Tibial nerve (tissue), 4 donors: ENCODE data around the gene EME2. TPM values are rescaled to one million over a fixed set of nuclear protein-coding genes. Genes with fewer than 3 reads are reported as not detected.
A peak's percentile ranks its signal among the peaks of the same experiment; 100 is the strongest.

Experiments
- DNase-seq, 2 donors: peaks; one replicate each; pipeline ENCODE4 v3.0.0-alpha.2; 2019; ENCODE audit warnings: low spot score in 2 of 2
- H3K27ac ChIP-seq, 4 donors: fragments of 200-600 bp; sonication (generic) in 3 of 4; one replicate each; pipeline ENCODE4 v1.5.1; 2017 to 2019; ENCODE audit warnings: mild to moderate bottlenecking in 1 of 4
- H3K27me3 ChIP-seq, 2 donors: fragments of 200-600 bp; sonication (generic) in 1 of 2; one replicate each; pipeline versions ENCODE4 v1.5.1 to v1.6.0; 2017 to 2019
- H3K36me3 ChIP-seq, 3 donors: fragments of 200-600 bp; sonication (generic); one replicate each; pipeline ENCODE4 v1.5.1; 2018 to 2019
- H3K4me1 ChIP-seq, 4 donors: fragments of 200-600 bp; sonication (generic) in 3 of 4; one replicate each; pipeline ENCODE4 v1.5.1; 2017 to 2019
- H3K4me3 ChIP-seq, 4 donors: fragments of 200-600 bp; sonication (generic) in 3 of 4; one replicate each; pipeline ENCODE4 v1.5.1; 2017 to 2019; ENCODE audit warnings: mild to moderate bottlenecking in 1 of 4, moderate library complexity in 1 of 4
- H3K9me3 ChIP-seq, 4 donors: fragments of 200-600 bp; sonication (generic) in 3 of 4; one replicate each; pipeline ENCODE4 v1.5.1; 2017 to 2019
- EP300 ChIP-seq, 2 donors: sonication (generic); formaldehyde crosslinking; IDR thresholded peaks; one replicate each; pipeline ENCODE4 v1.6.1; 2017; ENCODE audit warnings: antibody characterized with exemption in 2 of 2, mild to moderate bottlenecking in 1 of 2
- POLR2A ChIP-seq, 2 donors: fragments of 450-650 bp; IDR thresholded peaks; one replicate each; pipeline ENCODE4 v1.6.1; 2017; ENCODE audit warnings: antibody characterized with exemption in 2 of 2, mild to moderate bottlenecking in 2 of 2, moderate library complexity in 2 of 2
- WGBS, 2 donors: methylation state at CpG; one replicate each; pipeline ENCODE4 v1.1.5; 2018; 5-methylcytosine and 5-hydroxymethylcytosine counted together
- small RNA-seq: library from RNA; depleted of rRNA; stranded (forward); fragments of <200 nt; gene quantifications from one replicate; pipeline ENCODE3, GENCODE V24; 2016
- total RNA-seq, 4 donors: library from RNA; depleted of rRNA; stranded (reverse); fragments of >200 nt; gene quantifications; one replicate each; pipeline ENCODE4 v1.1.0, GENCODE V29; 2016
- TF ChIP-seq, protein P1 (sequence below), 5 experiments: fragments of 200-600 bp in 3 of 5; fragments of 450-650 bp in 2 of 5; sonication (generic) in 3 of 5; IDR thresholded peaks; one replicate each; pipeline ENCODE4 v1.5.1; 2016 to 2019; ENCODE audit warnings: antibody characterized with exemption in 5 of 5, mild to moderate bottlenecking in 3 of 5, moderate library complexity in 2 of 5

EME2 gene
- total RNA-seq, 4 donors from 2014 or later: 13.2 to 41.4 (median 17.7) TPM

DNA sequence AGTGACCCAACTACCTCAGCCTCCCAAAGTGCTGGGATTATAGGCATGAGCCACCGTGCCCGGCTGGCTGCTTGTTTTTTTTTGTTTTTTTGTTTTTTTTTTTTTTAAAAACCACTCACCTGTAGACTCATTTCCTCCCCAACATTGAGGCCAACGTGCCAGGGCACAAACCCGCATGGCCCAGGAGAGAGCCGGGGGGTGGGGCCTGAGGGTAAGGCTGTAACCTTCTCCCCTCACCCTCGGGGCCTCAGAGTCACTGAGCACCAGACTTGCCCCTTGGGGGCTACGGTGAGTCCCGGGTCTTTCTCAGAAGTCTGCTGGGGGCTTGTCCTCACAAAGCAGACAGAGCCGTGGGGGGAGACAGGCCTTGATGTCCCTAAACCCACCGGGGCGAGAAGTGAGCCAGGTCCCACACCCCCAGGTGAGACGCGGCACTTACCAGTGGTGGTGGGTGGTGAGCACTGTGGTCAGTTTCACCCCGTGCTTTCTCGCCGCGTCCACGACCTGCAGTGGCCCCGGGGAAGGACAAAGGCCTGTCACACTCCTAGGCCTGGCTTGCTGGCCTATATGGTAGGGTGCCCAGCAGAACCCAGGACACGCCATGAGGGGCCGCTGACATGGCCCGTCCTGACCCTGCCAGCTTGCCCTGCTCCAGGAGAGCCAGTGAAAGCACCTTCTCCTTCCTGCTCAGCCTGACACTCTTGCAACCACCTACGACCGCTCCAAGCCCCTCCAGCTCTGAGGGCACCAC lies 49.4 kb downstream of the EME2 start:
- no peaks in the 10 kb centered on the region for H3K27me3 ChIP-seq
- H3K9me3 ChIP-seq: no peaks in the 10 kb centered on the region
- peaks cover 0 to 59% (median 15%) of the 10 kb centered on the region in 3 donors for H3K36me3 ChIP-seq
- TF ChIP-seq EP300 (IDR thresholded peaks at IDR 0.05): no peak
- no peak for TF ChIP-seq POLR2A (IDR thresholded peaks at IDR 0.05)
- TF ChIP-seq, protein P1, sequence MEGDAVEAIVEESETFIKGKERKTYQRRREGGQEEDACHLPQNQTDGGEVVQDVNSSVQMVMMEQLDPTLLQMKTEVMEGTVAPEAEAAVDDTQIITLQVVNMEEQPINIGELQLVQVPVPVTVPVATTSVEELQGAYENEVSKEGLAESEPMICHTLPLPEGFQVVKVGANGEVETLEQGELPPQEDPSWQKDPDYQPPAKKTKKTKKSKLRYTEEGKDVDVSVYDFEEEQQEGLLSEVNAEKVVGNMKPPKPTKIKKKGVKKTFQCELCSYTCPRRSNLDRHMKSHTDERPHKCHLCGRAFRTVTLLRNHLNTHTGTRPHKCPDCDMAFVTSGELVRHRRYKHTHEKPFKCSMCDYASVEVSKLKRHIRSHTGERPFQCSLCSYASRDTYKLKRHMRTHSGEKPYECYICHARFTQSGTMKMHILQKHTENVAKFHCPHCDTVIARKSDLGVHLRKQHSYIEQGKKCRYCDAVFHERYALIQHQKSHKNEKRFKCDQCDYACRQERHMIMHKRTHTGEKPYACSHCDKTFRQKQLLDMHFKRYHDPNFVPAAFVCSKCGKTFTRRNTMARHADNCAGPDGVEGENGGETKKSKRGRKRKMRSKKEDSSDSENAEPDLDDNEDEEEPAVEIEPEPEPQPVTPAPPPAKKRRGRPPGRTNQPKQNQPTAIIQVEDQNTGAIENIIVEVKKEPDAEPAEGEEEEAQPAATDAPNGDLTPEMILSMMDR (IDR thresholded peaks at IDR 0.05): no peak
- no peak overlapping the region for H3K27ac ChIP-seq
- no peak for DNase-seq
- 93 to 94% methylated on average over 21 to 22 of the region's 24 CpGs for WGBS, 2 donors
- H3K4me3 ChIP-seq: no peak overlapping the region
- H3K4me1 ChIP-seq: peaks cover 0 to 31% (median 10%) of the 10 kb centered on the region in 4 donors

DNA sequence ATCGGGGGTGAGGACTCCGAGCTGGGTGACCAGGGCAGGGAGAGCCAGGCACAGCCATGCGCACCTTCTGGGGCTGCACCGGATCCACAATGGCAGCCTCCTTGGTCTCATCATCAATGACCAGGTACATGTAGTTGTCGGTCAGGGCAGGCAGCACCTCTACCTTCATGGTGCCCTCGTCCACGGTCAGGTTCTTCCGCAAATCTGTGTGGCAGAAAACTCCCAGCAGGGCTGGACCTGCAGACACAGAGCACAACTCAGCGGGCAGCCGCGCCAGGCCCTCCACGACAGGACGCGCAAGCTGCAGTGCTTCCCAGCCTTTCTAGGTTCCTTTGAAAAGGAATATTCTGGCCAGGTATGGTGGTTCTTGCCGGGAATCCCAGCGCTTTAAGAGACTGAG lies 50.2 kb downstream of the EME2 start:
- WGBS, 2 donors: 91% methylated on average over 15 to 16 of the region's 16 CpGs
- Histone ChIP-seq H3K36me3 (peaks cover 0 to 52% (median 15%) of the 10 kb centered on the region in 3 donors), H3K9me3 (no peaks in the 10 kb centered on the region), H3K27ac (no peak overlapping the region), H3K4me1 (peaks cover 0 to 35% (median 14%) of the 10 kb centered on the region in 4 donors), H3K4me3 (no peak overlapping the region), H3K27me3 (no peaks in the 10 kb centered on the region)
- TF ChIP-seq POLR2A (IDR thresholded peaks at IDR 0.05) (no peak), EP300 (IDR thresholded peaks at IDR 0.05) (no peak)
- TF ChIP-seq, protein P1 (IDR thresholded peaks at IDR 0.05): no peak
- DNase-seq: no peak

DNA sequence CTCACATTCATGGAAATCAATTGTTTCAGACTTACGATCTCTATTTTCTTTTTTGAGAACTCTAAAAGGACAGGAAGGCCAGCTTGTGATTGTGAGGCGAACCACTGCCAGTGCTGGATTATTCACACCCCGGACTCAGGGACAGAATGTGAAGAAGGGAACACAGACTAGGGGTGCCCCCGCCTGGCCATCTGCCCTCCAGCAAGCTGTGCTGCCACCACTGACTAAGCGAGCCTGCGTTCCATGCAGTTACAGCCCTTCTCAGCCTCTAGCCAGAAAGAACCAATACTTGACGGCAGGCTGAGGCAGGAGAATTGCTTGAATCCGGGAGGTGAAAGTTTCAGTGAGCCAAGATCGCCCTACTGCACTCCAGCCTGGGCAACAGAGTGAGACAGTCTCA lies 51.2 kb downstream of the EME2 start:
- Histone ChIP-seq H3K4me1 (peaks cover 0 to 45% (median 20%) of the 10 kb centered on the region in 4 donors), H3K4me3 (no peak overlapping the region), H3K36me3 (peaks cover 0 to 43% (median 15%) of the 10 kb centered on the region in 3 donors), H3K27me3 (no peaks in the 10 kb centered on the region), H3K27ac (no peak overlapping the region), H3K9me3 (no peaks in the 10 kb centered on the region)
- no peak for DNase-seq
- no peak for TF ChIP-seq EP300 (IDR thresholded peaks at IDR 0.05)
- WGBS, 2 donors: 37 to 58% methylated on average over 9 of the region's 9 CpGs

DNA sequence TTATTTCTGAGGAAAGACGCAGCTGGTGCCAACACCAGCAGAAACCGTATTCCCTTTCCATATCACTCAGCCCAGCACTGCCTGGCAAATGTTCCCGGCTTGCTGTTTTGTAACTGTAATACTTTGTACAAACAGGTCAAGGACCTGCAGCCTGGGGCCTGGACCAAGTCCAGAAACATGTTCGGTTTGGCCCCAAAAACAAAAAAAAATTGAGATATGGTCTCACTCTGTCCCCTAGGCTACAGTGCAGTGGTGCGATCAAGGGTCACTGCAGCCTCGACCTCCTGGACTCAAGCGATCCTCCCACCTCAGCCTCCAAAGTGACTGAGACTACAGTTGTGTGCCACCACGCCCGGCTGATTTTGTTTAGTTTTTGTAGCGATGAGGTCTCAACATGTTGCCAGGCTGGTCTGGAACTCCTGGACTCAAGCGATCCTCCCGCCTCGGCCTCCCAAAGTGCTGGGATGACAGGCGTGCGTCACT lies 52.8 kb downstream of the EME2 start:
- H3K27me3 ChIP-seq: no peaks in the 10 kb centered on the region
- H3K4me1 ChIP-seq: peaks cover 0 to 61% (median 23%) of the 10 kb centered on the region in 4 donors
- H3K4me3 ChIP-seq: peak overlapping the region; percentile 42 to 69 (median 57)
- TF ChIP-seq POLR2A (IDR thresholded peaks at IDR 0.05) (no peak), EP300 (IDR thresholded peaks at IDR 0.05) (no peak)
- TF ChIP-seq, protein P1 (IDR thresholded peaks at IDR 0.05): no peak
- DNase-seq: no peak
- H3K27ac ChIP-seq: peak overlapping the region in 3 of 4 donors; percentile 36 to 86 (median 78)
- H3K36me3 ChIP-seq: peaks cover 0 to 40% (median 11%) of the 10 kb centered on the region in 3 donors
- H3K9me3 ChIP-seq: no peaks in the 10 kb centered on the region
- WGBS, 2 donors: 70 to 73% methylated on average over 15 of the region's 15 CpGs

Small RNA genes lying within 50 kb of the gene (small RNA-seq; reads per million reads assigned to genes)
- gene MIR3177: 0.28 reads per million

Other genes with a start within 250 kb of the EME2 start
- gene TMEM204, start 239.1 kb upstream of the EME2 start, total RNA-seq: 10 to 100 TPM; 46.3 to 53.7 (median 48.9) TPM
- 10 to 100 TPM; 26.8 to 49.5 (median 41.6) TPM for gene IFT140, start 160.7 kb upstream of the EME2 start, total RNA-seq
- 10 to 100 TPM; 11.6 to 30.6 (median 17.8) TPM for gene CRAMP1, start 160.4 kb upstream of the EME2 start, total RNA-seq
- gene JPT2, start 94.5 kb upstream of the EME2 start, total RNA-seq: 10 to 100 TPM; 15.0 to 28.9 (median 16.1) TPM
- 100 to 1,000 TPM in 2 of 4 donors, 10 to 100 TPM in 2; 92.6 to 188 (median 99.5) TPM for gene MAPK8IP3, start 66.6 kb upstream of the EME2 start, total RNA-seq
- 100 to 1,000 TPM; 113 to 198 (median 128) TPM for gene NME3, start 1.3 kb upstream of the EME2 start, total RNA-seq
- gene MRPS34, start 324 bp downstream of the EME2 start, total RNA-seq: 100 to 1,000 TPM in 1 of 4 donors, 10 to 100 TPM in 3; 58.1 to 121 (median 81.0) TPM
- gene SPSB3, start 9.8 kb downstream of the EME2 start, total RNA-seq: 100 to 1,000 TPM in 3 of 4 donors, 10 to 100 TPM in 1; 90.7 to 122 (median 112) TPM
- gene NUBP2, start 10.2 kb downstream of the EME2 start, total RNA-seq: 10 to 100 TPM; 73.5 to 93.9 (median 87.4) TPM
- gene IGFALS, start 20.9 kb downstream of the EME2 start, total RNA-seq: 1 to 10 TPM in 1 of 4 donors, under 1 TPM in 1, not detected in 2; 0.63 to 1.6 TPM
- 100 to 1,000 TPM in 2 of 4 donors, 10 to 100 TPM in 2; 89.2 to 161 (median 100) TPM for gene HAGH, start 54.0 kb downstream of the EME2 start, total RNA-seq
- 10 to 100 TPM; 17.5 to 44.1 (median 33.7) TPM for gene FAHD1, start 54.4 kb downstream of the EME2 start, total RNA-seq
- not detected for gene MEIOB, start 99.4 kb downstream of the EME2 start, total RNA-seq
- gene HS3ST6, start 145.6 kb downstream of the EME2 start, total RNA-seq: not detected
- gene MSRB1, start 170.4 kb downstream of the EME2 start, total RNA-seq: 10 to 100 TPM; 22.5 to 46.1 (median 30.3) TPM
- gene RPL3L, start 181.9 kb downstream of the EME2 start, total RNA-seq: not detected
- gene NDUFB10, start 186.7 kb downstream of the EME2 start, total RNA-seq: 100 to 1,000 TPM in 2 of 4 donors, 10 to 100 TPM in 2; 86.9 to 136 (median 116) TPM
- 1,000 to 10,000 TPM; 1,591 to 3,468 (median 1,745) TPM for gene RPS2, start 192.0 kb downstream of the EME2 start, total RNA-seq
- not detected for gene RNF151, start 194.0 kb downstream of the EME2 start, total RNA-seq
- gene TBL3, start 199.2 kb downstream of the EME2 start, total RNA-seq: 10 to 100 TPM; 37.6 to 70.8 (median 46.2) TPM
- gene NOXO1, start 208.7 kb downstream of the EME2 start, total RNA-seq: 1 to 10 TPM in 1 of 4 donors, not detected in 3; 3.9 TPM
- 10 to 100 TPM; 13.4 to 20.2 (median 18.1) TPM for gene GFER, start 211.4 kb downstream of the EME2 start, total RNA-seq
- gene SYNGR3, start 217.2 kb downstream of the EME2 start, total RNA-seq: 1 to 10 TPM in 1 of 4 donors, not detected in 3; 3.9 TPM
- gene ZNF598, start 237.0 kb downstream of the EME2 start, total RNA-seq: 10 to 100 TPM; 37.0 to 83.1 (median 49.2) TPM
- 1 to 10 TPM in 2 of 4 donors, not detected in 2; 3.0 to 3.1 TPM for gene NPW, start 247.0 kb downstream of the EME2 start, total RNA-seq